ENCODE data around the gene ZNF500.

DNA sequence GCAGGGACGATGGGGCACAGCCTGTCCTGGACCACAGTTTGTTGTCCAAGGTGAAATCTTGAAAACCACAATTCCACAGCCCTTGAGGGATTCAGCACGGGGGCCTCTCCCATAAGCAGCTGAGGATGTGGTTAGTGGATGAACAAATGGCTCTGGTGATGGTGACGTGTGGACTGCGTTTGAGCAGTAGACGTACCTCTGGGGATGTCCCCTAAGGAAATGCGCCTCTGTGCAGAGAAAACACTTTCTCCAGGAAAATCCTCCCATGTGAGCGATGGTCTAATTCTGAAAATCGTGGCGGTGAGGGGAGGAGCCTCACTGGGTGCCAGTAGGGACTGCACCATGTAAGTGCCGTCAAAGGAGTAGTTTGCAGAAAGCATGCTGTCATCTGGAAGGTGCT lies 23.9 kb upstream of the ZNF500 start:
- TF ChIP-seq, protein P1, sequence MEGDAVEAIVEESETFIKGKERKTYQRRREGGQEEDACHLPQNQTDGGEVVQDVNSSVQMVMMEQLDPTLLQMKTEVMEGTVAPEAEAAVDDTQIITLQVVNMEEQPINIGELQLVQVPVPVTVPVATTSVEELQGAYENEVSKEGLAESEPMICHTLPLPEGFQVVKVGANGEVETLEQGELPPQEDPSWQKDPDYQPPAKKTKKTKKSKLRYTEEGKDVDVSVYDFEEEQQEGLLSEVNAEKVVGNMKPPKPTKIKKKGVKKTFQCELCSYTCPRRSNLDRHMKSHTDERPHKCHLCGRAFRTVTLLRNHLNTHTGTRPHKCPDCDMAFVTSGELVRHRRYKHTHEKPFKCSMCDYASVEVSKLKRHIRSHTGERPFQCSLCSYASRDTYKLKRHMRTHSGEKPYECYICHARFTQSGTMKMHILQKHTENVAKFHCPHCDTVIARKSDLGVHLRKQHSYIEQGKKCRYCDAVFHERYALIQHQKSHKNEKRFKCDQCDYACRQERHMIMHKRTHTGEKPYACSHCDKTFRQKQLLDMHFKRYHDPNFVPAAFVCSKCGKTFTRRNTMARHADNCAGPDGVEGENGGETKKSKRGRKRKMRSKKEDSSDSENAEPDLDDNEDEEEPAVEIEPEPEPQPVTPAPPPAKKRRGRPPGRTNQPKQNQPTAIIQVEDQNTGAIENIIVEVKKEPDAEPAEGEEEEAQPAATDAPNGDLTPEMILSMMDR (conservative IDR thresholded peaks at IDR 0.05): no peak
- no peak for TF ChIP-seq ZFX (IDR thresholded peaks at IDR 0.05)
